AG09309 (cell line): Measurements from ENCODE around the gene RAD51B.
A peak's percentile ranks its signal among the peaks of the same experiment; 100 is the strongest.

Experiments
- DNase-seq: peaks from one replicate; pipeline ENCODE4 v3.0.0-alpha.2; 2010; ENCODE audit warnings: low read depth
- H3K4me3 ChIP-seq: 2 replicates; pipeline ENCODE4 v1.5.1; 2011; ENCODE audit warnings: mild to moderate bottlenecking, low read depth, low read length, moderate library complexity; ENCODE audit not compliant: control insufficient read depth
- CTCF ChIP-seq: IDR thresholded peaks from 2 replicates; pipeline ENCODE4 v1.5.1; 2011; ENCODE audit warnings: mild to moderate bottlenecking, low read depth, low read length, inconsistent platforms; ENCODE audit not compliant: insufficient read depth, control insufficient read depth; ENCODE audit errors: missing control alignments

Gene RAD51B

GRCh38 chr14:68291820-68292219, 472.2 kb downstream of the RAD51B start:
- DNase-seq: no peak
- no peak for TF ChIP-seq CTCF
- no peak overlapping the region for H3K4me3 ChIP-seq

- TF ChIP-seq CTCF: no peak
- no peak for DNase-seq
- H3K4me3 ChIP-seq: no peak overlapping the region
Observed at GRCh38 chr14:68292441-68293215, 473.0 kb downstream of the RAD51B start.

GRCh38 chr14:68293404-68293803, 473.8 kb downstream of the RAD51B start:
- no peak overlapping the region for H3K4me3 ChIP-seq
- TF ChIP-seq CTCF: no peak
- DNase-seq: no peak

GRCh38 chr14:68295316-68295816, 475.8 kb downstream of the RAD51B start:
- TF ChIP-seq CTCF: no peak
- DNase-seq: no peak

GRCh38 chr14:68297039-68297438, 477.5 kb downstream of the RAD51B start:
- DNase-seq: no peak
- TF ChIP-seq CTCF: no peak
- no peak overlapping the region for H3K4me3 ChIP-seq

More at GRCh38 chr14:68295316-68295816, 475.8 kb downstream of the RAD51B start:
- no peak overlapping the region for H3K4me3 ChIP-seq

- peak; percentile 43 for TF ChIP-seq CTCF
- DNase-seq: no peak
- H3K4me3 ChIP-seq: no peak overlapping the region
Observed at GRCh38 chr14:68297876-68298468, 478.4 kb downstream of the RAD51B start.
